HCT116 (cell line): Measurements from ENCODE around the gene PAPOLG.

ENCODE experiments used
- CBX3 ChIP-seq: IDR thresholded peaks from 2 replicates; pipeline ENCODE4 v1.6.1; 2012; ENCODE audit warnings: low read depth
- CEBPB ChIP-seq: IDR thresholded peaks from 2 replicates; pipeline ENCODE4 v1.6.1; 2012; ENCODE audit warnings: low read depth
- EZH2 ChIP-seq: fragments of 200-600 bp; sonication (generic); IDR thresholded peaks from 2 replicates; pipeline ENCODE4 v1.6.1; 2017; ENCODE audit warnings: antibody characterized with exemption, mixed run types
- EZH2phosphoT487 ChIP-seq: fragments of 200-600 bp; IDR thresholded peaks from 2 replicates; pipeline ENCODE4 v1.6.1; 2018; ENCODE audit warnings: antibody characterized with exemption, borderline replicate concordance
- POLR2A ChIP-seq: IDR thresholded peaks from 2 replicates; pipeline ENCODE4 v1.7.0; 2011; ENCODE audit warnings: borderline replicate concordance; ENCODE audit not compliant: insufficient read depth, insufficient read length; ENCODE audit errors: extremely low read depth
- POLR2AphosphoS5 ChIP-seq: IDR thresholded peaks from 2 replicates; pipeline ENCODE4 v1.6.1; 2011; ENCODE audit warnings: mild to moderate bottlenecking, low read depth, low read length, moderate library complexity
- RAD21 ChIP-seq: IDR thresholded peaks from 2 replicates; pipeline ENCODE4 v1.6.1; 2012; ENCODE audit warnings: low read depth, mild to moderate bottlenecking
- TCF7L2 ChIP-seq: IDR thresholded peaks from 2 replicates; pipeline ENCODE4 v1.7.0; 2011; ENCODE audit warnings: borderline replicate concordance, inconsistent platforms; ENCODE audit not compliant: insufficient read depth, insufficient read length; ENCODE audit errors: extremely low read depth
- YY1 ChIP-seq: IDR thresholded peaks from 2 replicates; pipeline ENCODE4 v1.6.1; 2011; ENCODE audit warnings: low read length, low read depth, moderate library complexity, mild to moderate bottlenecking; ENCODE audit not compliant: insufficient replicate concordance; ENCODE audit errors: extremely low read depth
- ZFX ChIP-seq: fragments of 450-650 bp; IDR thresholded peaks from 2 replicates; pipeline ENCODE4 v1.6.1; 2017
- TF ChIP-seq, protein P1 (sequence below), 3 experiments: fragments of 200-600 bp in 1 of 3; sonication (generic) in 1 of 3; IDR thresholded peaks in 2 of 3; conservative IDR thresholded peaks in 1 of 3; 2 replicates each; pipeline ENCODE4 v1.5.1; 2012 to 2017; ENCODE audit warnings: low read depth in 2 of 3, low read length in 2 of 3, antibody characterized with exemption in 1 of 3, borderline replicate concordance in 1 of 3, control low read depth in 1 of 3, mild to moderate bottlenecking in 1 of 3, mixed read lengths in 1 of 3, mixed run types in 1 of 3, moderate library complexity in 1 of 3; ENCODE audit not compliant: insufficient read depth in 1 of 3
- TF ChIP-seq, protein P2 (sequence below): IDR thresholded peaks from 2 replicates; pipeline ENCODE4 v1.6.1; 2012; ENCODE audit warnings: low read depth

DNA sequence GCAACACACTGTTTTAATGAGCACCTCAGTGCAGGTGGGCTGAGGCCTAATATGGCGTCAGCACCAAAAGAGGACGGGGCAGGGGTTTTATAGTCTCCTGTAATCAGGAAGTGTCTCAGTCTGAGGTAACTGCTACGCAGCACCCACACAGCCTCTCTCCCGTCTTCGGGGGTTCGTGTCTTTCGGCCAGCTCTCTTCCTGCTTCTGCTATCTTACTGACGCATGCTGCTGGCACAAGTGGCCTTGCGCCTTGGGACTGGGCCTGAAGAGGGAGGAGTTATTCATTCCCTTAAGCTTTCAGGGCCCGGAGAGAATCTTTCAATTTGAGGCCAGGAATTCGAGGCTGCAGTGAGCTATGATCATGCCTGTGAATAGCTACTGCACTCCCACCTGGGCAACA, 14.5 kb upstream of the PAPOLG start:
- TF ChIP-seq, protein P1, sequence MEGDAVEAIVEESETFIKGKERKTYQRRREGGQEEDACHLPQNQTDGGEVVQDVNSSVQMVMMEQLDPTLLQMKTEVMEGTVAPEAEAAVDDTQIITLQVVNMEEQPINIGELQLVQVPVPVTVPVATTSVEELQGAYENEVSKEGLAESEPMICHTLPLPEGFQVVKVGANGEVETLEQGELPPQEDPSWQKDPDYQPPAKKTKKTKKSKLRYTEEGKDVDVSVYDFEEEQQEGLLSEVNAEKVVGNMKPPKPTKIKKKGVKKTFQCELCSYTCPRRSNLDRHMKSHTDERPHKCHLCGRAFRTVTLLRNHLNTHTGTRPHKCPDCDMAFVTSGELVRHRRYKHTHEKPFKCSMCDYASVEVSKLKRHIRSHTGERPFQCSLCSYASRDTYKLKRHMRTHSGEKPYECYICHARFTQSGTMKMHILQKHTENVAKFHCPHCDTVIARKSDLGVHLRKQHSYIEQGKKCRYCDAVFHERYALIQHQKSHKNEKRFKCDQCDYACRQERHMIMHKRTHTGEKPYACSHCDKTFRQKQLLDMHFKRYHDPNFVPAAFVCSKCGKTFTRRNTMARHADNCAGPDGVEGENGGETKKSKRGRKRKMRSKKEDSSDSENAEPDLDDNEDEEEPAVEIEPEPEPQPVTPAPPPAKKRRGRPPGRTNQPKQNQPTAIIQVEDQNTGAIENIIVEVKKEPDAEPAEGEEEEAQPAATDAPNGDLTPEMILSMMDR (IDR thresholded peaks at IDR 0.05 in 2 of 3, conservative IDR thresholded peaks at IDR 0.05 in 1 of 3; ENCODE audit: borderline replicate concordance in 1 of 3, insufficient read depth in 1 of 3, low read depth in 2 of 3, low read length in 2 of 3) = no peak
- TF ChIP-seq RAD21 = no peak
- TF ChIP-seq POLR2A = no peak
- TF ChIP-seq, protein P2, sequence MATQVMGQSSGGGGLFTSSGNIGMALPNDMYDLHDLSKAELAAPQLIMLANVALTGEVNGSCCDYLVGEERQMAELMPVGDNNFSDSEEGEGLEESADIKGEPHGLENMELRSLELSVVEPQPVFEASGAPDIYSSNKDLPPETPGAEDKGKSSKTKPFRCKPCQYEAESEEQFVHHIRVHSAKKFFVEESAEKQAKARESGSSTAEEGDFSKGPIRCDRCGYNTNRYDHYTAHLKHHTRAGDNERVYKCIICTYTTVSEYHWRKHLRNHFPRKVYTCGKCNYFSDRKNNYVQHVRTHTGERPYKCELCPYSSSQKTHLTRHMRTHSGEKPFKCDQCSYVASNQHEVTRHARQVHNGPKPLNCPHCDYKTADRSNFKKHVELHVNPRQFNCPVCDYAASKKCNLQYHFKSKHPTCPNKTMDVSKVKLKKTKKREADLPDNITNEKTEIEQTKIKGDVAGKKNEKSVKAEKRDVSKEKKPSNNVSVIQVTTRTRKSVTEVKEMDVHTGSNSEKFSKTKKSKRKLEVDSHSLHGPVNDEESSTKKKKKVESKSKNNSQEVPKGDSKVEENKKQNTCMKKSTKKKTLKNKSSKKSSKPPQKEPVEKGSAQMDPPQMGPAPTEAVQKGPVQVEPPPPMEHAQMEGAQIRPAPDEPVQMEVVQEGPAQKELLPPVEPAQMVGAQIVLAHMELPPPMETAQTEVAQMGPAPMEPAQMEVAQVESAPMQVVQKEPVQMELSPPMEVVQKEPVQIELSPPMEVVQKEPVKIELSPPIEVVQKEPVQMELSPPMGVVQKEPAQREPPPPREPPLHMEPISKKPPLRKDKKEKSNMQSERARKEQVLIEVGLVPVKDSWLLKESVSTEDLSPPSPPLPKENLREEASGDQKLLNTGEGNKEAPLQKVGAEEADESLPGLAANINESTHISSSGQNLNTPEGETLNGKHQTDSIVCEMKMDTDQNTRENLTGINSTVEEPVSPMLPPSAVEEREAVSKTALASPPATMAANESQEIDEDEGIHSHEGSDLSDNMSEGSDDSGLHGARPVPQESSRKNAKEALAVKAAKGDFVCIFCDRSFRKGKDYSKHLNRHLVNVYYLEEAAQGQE = no peak
- TF ChIP-seq POLR2AphosphoS5 = no peak
- TF ChIP-seq ZFX = no peak
- TF ChIP-seq CBX3 = no peak
- TF ChIP-seq EZH2 = no peak
- no peak for TF ChIP-seq YY1
- TF ChIP-seq TCF7L2 = no peak
- no peak for TF ChIP-seq EZH2phosphoT487
- TF ChIP-seq CEBPB = no peak
